DMS79 treated with DMSO at 0.1 percent for 48 hours (cell line): ENCODE data around the gene INSRR.

Source experiments
- DNase-seq: peaks from one replicate; lab custom pipeline; 2025; lab: John Stamatoyannopoulos, UW

Gene INSRR

DNA sequence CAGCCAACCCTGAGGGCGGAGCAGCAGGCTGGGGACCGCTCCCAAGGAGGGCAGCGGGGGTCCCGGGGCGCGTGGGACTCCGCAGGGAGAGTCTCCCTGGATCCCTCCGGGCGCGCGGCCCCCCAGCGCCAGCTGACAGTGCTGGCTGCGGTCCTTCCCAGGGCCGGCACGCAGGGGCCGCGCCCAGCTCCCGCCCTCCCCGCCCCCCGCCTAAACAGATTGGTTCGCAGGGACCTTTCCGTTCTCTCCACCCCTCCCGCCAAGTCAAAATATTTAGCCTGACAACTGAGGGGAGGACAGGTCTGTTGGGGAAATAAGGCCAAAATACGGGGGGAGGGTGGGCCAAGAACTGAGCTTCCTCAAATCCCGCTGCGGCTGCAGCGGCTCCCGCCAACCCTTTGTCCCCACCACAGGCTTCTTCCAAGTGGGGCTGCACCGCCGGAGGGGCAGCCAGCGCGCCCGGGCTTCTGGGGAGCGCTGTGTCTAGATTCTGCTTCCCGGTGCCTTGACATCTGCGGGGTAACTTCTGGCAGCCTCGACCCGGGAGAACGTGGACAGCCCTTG lies at the start of gene INSRR:
Gene INSRR (minus strand): TSS at position 159 of the 564 bp plus-strand sequence. CDS start 496 bp downstream, outside the sequence.
- DNase-seq, result peak; percentile 26

DNA sequence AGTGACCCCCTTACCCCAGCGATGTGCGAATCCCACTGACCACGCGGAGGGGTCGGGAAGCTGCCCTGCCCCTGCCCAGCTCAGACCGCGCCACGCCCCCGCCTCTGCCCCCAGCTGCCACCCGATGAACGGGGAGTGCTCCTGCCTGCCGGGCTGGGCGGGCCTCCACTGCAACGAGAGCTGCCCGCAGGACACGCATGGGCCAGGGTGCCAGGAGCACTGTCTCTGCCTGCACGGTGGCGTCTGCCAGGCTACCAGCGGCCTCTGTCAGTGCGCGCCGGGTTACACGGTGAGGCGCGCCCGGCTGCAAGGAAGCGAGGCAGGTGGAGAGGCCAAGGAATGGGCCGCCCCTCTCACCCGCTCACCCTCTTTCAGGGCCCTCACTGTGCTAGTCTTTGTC lies 49.6 kb upstream of the INSRR start:
- DNase-seq, result no peak

DNA sequence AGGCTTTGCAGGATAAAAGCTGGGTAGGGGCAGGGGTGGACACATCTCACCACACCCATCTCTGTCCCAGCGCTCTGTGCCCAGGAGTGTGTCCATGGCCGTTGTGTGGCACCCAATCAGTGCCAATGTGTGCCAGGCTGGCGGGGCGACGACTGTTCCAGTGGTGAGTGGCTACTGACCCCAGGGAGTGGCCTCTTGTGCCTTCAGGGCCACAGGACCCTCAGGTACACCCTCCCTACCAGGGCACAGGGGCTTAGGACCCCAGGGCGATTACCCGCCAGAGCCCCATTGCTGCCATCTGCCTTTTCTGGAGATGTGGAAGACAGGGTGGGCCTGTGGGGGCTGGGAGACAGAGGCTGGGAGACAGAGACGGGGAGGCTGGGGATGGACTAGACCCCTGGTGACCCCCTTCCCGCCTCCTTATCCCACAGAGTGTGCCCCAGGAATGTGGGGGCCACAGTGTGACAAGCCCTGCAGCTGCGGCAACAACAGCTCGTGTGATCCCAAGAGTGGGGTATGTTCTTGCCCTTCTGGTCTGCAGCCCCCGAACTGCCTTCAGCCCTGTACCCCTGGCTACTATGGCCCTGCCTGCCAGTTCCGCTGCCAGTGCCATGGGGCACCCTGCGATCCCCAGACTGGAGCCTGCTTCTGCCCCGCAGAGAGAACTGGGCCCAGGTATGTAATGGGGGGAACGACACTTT lies 47.4 kb upstream of the INSRR start:
- DNase-seq, result no peak

DNA sequence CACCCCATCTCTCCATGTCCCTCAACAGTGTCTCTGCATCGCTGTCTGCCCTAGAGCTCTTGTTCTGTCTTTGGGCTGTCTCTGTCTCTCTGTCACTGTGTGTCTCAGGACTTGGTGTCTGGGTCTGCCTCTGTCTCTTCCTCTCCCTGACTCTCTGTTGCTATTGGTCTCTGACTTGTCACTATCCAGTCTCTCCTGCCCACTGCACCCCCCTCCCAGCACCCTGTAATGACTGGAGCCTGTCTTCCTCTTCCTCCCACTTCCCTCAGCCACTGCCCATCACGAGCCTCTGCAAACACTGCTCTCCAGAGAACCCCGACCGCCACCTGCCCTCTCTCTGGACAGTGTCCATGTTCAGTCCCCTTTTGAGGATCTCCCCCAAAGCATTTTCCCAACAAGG lies 46.7 kb upstream of the INSRR start:
- DNase-seq, result no peak

DNA sequence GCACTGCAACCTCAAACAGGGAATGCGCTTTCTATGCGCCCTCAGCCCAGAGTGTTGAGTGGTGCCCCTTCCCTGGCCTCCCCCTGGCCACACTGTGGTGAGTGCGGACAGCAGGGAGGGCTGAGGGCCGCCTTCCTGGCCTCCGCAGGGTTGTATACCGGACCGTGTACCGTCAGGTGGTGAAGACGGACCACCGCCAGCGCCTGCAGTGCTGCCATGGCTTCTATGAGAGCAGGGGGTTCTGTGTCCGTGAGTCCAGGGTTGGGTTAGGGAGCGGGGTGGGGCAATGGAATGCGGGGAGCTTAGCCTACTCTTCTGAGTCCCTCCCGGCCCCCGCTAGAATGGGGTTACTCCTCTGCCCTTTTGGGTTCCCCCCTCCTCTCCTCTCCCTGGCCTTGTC lies 46.3 kb upstream of the INSRR start:
- DNase-seq, result no peak

DNA sequence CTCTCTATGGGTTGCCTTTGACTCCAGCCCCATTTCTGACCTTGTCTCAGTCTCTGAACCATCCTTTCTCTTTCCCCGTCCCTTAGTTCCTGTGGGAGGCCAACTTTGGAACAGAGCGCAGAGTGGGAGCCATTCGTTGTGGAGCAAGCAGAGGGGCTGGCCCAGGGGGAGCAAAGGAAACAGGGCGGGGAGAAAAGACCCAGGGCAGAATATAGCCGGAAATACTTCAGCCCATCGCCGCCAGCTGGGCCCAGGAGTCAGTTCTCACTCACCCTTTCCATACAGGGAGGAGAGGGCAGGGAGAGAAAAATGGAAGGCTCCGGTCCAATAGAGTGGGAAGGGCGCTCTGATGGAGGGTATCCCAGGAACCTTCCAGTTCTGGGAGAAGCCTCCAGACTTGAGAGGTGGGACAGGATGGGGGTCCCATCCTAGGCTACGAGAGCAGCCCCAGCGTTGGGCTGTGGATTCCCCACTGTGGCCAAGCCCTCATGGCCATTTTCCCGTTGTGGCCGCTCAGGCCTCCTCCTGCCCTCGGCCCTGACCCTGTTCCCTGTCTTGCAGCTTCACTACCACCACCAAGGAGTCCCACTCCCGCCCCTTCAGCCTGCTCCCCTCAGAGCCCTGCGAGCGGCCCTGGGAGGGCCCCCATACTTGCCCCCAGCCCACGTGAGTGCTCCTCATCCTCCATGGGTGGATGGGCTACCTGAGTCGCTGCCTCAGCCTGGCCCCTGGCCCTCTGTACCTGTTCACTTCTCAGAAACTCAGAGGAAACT lies 45.5 kb upstream of the INSRR start:
- DNase-seq, result no peak

DNA sequence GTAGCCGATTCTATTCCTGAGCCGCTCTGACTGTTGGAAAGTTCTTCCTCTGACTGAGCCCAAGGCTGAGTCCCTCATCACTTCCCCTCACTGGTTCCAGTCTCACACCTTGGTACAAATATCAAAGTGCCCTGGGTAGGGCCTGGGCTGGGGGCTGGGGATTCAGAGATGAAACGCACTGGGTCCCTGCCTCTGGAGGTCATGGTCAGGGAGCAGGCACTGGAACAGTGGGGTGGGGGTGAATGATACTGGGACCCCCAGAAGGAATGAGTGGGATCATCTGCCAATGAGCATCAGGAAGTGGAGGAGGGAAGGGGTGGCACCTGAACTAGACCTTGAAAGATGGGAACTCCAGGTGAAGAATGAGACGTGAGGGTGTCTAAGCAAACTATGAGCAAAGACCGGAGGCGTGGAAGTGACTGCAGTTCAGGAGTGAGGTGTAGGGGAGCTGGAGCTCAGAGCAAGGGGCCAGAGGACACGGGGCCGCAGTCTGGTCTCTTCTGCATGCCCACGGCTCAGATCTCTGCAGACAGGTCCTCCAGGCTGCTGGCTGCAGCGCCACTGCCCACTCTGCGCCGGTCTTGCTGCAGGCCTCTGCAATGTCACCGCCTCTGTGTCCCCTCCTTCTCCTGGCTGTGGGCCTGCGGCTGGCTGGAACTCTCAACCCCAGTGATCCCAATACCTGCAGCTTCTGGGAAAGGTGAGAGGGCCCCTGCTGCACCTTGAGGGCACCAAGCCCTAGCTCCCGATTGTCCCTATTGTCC lies 44.6 kb upstream of the INSRR start:
- DNase-seq, result no peak

DNA sequence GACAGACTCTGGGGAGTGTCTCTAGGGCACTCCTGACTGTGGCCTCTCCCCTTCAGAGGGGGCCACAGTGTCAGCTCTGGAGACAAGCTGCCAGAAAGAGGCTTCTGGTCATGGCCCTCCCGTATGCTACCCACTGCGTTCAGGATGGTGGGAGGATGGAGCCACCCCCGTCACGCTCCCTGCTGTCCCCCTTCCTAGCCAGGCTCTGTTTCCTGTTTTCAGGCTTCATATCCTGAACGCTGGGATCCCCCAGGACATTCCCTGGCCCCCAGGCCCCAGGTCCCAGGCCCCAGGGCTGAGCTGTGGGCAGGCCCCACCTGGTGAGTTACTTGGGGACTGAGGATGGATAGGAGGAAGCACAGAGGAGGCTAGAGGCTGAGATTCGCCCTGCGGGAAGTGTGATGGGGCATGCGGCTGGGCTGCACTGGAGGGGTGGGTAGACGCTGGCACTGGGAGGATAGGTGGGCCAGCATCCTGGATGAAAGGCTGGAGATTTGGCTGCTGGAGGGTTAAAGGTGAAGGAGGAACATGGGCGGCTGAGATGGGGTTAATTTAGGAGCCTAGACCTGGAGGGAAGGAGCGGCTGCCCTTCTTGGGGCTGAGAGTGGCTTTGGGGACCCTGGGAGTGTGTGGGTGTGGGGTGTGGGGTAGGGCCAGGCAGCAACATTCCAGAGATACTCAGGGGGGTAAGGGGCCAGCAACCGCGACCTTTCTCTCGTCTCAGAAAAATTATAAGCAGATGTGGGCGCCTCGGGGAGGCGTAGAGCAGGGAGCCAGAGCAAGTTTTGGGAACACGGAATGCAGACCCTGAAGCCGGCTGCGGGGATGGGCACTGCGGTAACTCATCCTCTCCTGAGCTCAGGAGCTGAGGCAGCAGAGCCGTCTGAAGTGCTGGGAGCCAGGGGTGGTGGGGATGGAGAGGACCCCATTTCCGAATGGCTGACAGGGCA lies 43.3 kb upstream of the INSRR start:
- DNase-seq, result no peak

DNA sequence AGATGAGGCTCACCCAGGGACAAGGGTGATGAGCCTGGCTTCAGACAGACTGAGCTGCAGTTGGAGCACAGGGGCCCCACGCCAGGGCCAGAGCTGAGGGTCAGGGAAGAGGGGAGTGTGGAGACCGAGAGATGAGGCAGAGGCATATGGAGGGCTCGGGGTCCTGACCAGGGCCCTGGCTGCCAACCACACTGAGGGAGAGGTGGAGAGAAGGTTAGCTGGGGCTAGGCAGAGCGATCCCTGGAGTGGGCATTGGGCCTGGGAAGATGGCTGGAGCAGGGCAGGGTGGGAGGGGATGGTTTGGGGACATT lies 42.6 kb upstream of the INSRR start:
- no peak for DNase-seq

DNA sequence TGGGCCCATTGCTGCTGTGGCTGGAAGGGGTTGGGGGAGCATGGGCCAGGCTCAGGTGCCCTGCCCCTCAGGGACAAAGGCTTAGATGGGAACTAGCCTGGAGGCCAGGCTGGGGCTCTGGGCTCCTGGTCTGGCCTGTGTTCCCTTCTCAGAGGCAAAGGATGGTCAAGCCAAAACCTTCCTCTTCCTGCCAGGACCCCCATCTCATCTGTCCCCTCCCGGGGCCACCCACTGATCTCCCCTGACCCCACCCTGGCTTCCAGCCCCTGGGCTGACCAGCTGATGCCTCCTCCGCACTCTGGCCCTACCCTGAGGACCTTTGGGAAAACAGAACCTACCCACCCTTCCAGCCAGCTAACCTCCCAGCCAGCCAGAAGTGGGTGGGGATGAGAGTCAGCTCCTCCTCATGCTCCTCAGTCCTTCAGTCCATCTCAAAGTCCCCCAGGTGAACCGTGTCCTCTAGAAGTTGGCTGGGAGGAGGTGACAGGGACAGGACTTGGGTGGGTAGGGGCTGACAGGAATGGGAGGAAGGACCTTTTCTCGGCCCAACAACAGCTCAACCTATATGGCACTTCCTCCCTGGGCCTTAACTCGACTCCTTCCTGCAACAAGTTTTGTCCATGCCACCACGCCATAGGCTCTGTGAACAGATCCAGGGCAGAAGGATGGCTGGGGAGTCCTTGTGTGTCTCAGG lies 42.1 kb upstream of the INSRR start:
- no peak for DNase-seq

DNA sequence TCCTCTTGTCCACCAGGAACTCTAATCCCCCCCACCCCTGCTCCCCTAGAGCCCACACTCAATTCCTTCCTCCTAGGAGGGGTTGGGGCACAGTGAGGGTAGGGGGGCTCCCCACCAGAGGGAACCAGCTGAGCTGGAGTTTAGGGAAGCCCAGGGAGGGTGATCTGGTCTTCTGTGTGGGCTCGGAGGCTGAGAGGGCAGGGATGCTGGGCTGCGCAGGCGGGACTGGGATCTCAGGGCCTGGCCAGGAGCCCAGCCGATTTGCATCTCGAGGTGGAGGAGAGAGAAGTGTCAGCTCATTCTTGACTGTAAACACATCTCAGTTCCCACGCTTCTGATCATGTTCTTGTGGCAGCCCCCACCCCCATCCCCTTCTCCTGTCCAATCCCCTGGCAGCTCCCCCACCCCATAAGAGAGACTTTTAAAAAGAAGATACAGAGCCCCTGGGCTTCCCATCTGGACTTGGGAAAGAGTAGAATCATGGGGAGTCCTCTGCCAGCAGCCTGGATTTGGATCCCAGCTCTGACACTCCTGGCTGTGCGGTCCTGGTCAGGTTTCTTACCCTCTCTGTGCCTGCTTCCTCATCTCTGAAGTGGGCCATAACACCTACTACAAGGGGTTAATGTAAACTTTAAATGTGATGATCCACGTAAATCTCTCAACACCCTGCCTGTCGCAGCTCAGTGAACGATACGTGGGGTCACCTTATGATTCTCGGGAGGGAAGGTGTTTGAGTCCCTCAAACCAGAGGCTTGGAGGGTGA lies 41.2 kb upstream of the INSRR start:
- DNase-seq, result peak; percentile 30

DNA sequence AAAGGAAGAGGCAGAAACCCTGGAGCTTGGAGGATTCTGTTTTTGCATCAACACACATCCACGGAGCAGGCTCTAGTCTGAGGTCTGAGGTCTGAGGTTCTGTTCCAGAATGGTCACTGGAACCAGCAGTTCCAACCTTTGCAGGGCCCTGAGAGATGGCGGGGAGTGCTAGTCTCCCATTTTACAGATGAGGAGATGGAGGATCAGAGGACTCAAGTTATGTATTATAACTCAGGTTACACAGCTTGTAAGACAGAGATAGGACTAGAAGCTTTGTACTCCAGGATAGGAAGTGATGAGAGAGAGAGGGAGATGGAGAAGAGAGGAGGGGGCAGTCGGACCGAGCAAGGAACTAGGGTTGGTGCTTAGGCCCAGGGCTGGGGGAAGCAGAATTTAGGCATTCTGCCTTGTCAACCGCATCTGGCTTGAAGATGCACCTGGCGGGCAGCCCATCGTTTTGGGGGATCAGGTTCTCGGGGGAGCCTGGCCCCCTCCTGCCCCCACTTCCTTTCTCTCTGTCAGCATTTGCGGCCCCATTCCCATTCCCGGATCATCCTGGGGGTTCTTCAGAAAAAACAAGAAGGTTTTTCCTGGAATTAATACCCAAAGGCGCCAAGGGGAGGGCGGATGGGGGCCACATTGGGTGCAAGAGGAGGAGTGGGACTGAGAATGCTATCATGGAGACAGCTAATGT lies 40.2 kb upstream of the INSRR start:
- DNase-seq, result no peak

DNA sequence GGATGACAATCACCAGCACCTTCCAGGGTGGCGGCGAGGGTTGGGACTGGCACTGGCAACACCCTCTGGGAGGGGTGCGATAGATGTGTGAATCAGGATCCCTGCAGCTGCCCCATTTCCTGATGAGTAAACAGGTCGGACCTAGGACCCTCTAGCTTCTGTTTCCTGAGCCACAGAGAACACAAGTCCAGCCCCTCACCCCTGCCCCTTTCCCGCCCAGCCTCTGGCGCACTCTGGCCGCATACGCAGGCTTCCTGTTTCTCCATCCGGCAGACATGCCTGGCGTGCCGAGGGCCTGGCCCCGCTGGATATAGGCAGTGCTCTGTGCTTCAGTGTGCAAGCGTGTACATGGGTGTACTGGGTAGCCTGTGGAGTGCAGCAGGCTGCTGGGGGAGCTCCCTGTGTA lies 39.2 kb upstream of the INSRR start:
- DNase-seq, result no peak

DNA sequence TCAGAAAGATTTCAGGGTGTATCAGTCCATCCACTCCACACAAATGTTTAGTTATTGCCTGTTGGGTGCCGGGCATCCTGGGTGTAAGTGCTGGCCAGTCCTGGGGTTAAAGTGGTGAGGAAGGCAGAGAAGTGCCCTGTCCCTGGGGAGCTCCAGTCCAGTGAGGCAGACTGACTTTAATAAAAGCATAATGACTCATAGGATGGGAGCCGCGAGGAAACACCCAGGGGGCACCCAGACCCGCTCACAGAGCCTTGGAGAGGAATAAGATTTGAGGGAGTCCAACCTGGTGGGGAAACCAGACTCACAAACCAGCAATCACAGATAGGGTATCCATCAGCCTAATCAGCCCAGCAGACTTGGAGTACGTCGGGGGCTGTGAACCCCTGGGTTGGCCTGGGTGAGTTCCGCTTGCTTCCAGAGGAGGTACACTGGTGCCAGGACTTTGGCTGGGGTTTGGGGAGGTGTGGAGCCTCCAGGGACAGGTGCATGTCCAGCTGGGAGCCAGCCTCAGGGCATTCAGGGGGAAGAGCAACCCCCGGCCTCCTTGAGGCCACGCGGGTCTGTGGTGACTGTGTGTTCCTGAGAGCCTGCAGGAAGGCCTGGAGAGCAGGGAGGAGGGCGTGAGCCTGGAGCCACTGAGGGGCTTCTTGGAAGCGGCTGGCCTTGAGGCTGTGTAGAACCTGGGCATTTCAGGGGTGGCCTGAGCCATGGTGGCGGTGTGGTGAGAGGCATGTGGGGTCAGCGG lies 38.3 kb upstream of the INSRR start:
- DNase-seq, result no peak

DNA sequence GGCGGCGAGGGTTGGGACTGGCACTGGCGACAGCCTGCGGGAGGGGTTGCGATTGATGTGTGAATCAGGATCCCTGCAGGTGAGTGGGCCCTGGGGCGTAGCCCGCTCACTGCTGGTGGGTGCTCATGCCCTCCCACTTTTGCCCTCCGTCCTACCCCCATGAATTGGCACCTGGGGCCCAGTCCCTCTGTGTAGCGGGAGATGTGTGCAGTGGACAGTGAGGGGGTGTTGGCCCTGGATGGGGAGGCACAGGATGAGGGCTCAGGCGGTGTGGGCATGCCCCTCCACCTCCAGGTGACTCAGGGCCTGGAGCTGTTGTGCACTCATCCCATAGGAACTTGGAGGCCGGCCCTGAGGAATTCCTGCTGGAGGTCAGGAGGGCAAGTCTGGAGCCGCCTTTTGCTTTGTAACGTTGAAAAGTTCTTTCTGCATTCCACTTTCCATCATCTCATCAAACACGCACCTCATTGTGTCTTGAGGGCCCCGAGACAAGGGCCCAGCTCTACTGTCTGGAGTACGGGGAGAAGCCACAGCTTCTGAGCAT lies 37.6 kb upstream of the INSRR start:
- no peak for DNase-seq

DNA sequence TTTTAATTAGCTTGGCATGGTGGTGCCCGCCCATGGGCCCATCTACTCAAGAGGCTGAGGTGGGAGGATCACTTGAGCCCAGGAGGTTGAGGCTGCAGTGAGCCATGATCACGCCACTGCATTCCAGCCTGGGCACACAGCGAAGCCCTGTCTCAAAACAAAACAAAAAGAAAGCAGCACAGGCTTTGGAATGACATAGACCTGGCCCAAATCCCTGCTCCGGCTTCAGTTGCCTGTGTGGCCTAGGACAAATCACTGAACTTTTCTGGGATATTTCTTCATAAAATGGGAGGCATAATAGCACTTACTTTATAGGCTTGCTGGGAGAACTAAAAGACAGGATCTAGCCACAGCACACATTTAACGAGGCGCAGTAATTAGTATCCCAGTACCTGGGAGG lies 37.0 kb upstream of the INSRR start:
- DNase-seq, result no peak

DNA sequence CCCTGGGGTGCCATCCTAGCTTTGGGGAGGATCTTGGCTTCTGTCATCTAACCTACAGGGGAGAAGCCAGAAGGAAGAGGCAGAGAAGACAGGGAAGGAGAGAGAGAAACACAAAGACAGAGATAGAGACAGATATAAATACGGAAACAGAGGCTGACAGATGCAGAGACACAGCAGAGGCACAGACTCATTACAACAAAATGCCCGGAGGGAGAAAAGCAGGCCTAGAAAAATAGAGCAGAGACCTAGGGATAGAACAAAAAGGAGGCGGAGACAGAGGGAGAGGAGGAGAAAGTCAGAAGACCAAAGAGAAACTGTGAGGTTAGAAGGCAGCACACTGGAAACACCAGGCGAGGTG lies 36.5 kb upstream of the INSRR start:
- DNase-seq, result no peak

DNA sequence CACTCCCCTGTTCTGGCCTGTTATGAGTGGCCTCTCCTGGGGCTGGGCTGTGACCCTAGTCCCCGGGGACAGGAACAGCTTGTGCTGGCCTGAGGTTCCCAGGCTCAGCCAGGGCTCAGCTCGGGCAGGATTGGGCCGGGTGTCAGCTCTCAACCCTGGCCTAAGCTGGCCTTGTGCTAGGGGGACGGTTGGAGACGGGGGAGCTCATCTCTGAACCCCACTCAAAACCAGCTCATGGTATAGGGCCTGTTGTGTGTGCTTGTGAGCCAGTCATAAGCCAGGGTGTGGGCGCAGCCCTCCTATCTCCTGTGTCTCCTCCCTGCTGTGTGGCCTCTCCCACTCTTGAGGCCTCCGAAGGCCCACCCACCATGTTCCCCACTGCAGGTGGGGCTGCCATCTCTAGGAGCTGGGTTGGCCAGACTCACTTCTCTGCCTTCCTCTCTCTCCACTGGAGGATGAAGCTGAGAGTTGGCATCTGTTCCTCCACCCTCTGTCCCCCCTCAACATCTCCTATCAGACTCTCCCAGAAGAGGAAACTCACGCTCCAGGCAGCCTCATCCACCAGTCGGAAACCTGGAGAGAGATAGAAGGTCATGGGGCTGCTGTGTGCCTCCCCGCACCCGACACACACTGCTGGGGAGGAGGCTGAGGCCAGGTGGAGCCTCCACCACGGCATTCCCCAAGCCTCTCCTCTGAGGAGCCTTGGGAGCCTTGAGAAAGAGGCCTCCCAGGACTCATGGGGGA lies 36.0 kb upstream of the INSRR start:
- no peak for DNase-seq
